GM23248 (cell line): ENCODE results near the gene PDCL3.

Experiments
- EZH2 ChIP-seq: fragments of 200-600 bp; sonication (generic); IDR thresholded peaks from 2 replicates; pipeline ENCODE4 v1.6.1; 2018; ENCODE audit warnings: antibody characterized with exemption, mild to moderate bottlenecking; ENCODE audit not compliant: insufficient read depth, poor library complexity, severe bottlenecking
- EZH2phosphoT487 ChIP-seq: fragments of 200-600 bp; sonication (generic); IDR thresholded peaks from 2 replicates; pipeline ENCODE4 v1.6.1; 2018; ENCODE audit warnings: antibody characterized with exemption, moderate library complexity, mild to moderate bottlenecking, low read depth; ENCODE audit not compliant: insufficient read depth

DNA sequence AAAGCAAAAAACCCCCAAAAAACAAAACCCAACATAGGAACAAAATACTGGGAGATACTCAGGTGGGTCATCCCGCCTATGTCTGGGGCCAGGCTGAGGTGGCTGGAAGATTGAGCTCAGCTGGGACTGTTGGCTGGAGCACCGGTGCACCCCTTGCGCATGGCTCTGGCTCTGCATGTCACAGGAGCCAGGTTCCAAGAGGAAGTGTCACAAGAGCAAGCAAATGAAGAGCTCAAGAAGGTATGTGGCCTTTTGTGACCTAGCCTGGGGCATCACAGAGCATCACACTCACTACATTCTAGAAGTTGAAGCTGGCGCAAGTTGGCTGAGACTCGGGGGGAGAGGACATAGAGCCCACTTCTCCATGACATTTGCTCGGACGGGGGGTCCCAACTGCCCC, 40.6 kb downstream of the PDCL3 start:
- no peak for TF ChIP-seq EZH2
- no peak for TF ChIP-seq EZH2phosphoT487
